Measurements from ENCODE around the gene OR2A42. TPM values are rescaled to one million over a fixed set of nuclear protein-coding genes. Genes with fewer than 3 reads are reported as not detected.
"Not testable (repeated sequence)": the region's sequence is repeated elsewhere in the genome, so short reads cannot be mapped to it uniquely, and the experiment has no call there.

The OR2A42 gene
- polyA plus RNA-seq, 1 of the 3 experiments (the other 2 are of a cell fraction), result not detected

DNA sequence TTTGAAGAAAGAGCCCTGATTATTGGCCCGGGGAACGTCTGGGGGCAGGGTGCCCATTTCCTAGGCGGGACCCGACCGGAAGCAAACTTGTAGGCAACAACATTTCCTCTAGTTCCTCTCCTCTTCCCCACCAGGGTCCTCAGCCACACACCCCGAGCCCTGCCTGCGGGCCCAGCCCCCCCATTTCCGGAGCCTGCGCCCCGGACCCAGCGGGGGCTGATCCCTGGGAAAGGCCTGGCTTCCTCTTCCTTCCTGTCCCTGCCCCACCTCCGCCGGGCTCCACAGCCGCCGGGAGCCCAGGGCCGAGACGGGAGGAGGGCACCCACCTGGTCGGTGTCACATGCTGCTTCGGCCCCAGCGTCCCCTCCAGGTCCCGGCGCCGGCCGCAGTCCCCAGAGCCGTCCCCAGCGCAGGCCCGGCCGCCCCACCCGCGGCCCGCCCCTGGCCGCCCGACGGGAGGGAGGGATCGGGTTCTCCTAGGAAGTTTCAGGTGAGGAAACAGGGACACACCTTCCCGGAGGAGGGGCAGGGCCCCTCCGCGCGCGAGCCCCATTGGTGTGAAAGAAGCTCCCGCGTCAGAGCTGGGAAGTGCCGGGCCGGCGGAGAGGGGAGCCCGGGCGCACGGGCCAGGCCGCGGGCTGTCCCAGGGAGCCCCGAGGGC is 44.1 kb downstream of the OR2A42 start, which contains the start of gene ARHGEF35:
ARHGEF35 (minus strand) TSS at position 622 of the 661 bp plus-strand sequence. CDS start 7,450 bp downstream, outside the sequence.
- H3K79me2 ChIP-seq (ENCODE audit: insufficient read depth); H3K4me3 ChIP-seq (ENCODE audit: low read depth in 2 of 2, low read length in 1 of 2); H3K36me3 ChIP-seq (replicated peaks in 1 of 2; ENCODE audit: control insufficient read depth in 1 of 2, insufficient read depth in 2 of 2, low read length in 1 of 2); H3K4me1 ChIP-seq (ENCODE audit: control insufficient read depth in 1 of 2, insufficient read depth in 2 of 2, low read depth in 1 of 2, low read length in 1 of 2); H2AFZ ChIP-seq (ENCODE audit: low read depth); H3F3A ChIP-seq (replicated peaks; ENCODE audit: insufficient read depth); H3K9me2 ChIP-seq; H3K9ac ChIP-seq; CTCF ChIA-PET; H3K4me2 ChIP-seq; H4K20me1 ChIP-seq (ENCODE audit: insufficient read depth); POLR2A ChIA-PET; DNase-seq; H3K27me3 ChIP-seq (ENCODE audit: insufficient read depth); H3K9me3 ChIP-seq; H3K27ac ChIP-seq (ENCODE audit: low read depth in 2 of 2, low read length in 1 of 2): not testable (repeated sequence)
- no CpG with 5 or more reads among the region's 51 CpGs for WGBS (ENCODE audit: low lambda C conversion rate)

DNA sequence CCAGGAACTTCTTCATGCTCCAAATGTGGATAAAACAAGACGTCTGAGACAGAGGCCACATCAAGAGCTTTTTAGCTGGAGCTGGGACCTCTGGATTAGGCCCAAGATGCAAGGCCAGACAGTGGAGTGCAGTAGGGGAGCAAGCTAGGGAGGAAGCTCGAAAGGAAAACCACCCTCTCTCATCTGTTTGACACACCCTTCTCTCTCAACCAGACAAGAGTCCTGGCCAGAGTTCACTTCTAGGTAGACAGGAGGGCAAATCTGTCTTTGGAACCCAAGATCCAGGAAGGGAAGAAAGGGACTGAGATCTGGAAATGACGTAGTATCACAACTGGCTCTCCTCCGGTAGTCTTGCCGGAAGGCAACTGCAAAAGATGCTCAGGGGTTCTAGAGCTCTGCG is 45.0 kb downstream of the OR2A42 start:
- H3K9me2 ChIP-seq; H3K27ac ChIP-seq (ENCODE audit: low read depth in 2 of 2, low read length in 1 of 2); H3K9ac ChIP-seq; H3K9me3 ChIP-seq; H3K79me2 ChIP-seq (ENCODE audit: insufficient read depth); H3K4me1 ChIP-seq (ENCODE audit: control insufficient read depth in 1 of 2, insufficient read depth in 2 of 2, low read depth in 1 of 2, low read length in 1 of 2); H3K27me3 ChIP-seq (ENCODE audit: insufficient read depth); H3F3A ChIP-seq (replicated peaks; ENCODE audit: insufficient read depth); H3K4me2 ChIP-seq; H4K20me1 ChIP-seq (ENCODE audit: insufficient read depth); POLR2A ChIA-PET; CTCF ChIA-PET; H3K36me3 ChIP-seq (replicated peaks in 1 of 2; ENCODE audit: control insufficient read depth in 1 of 2, insufficient read depth in 2 of 2, low read length in 1 of 2); H2AFZ ChIP-seq (ENCODE audit: low read depth); DNase-seq; H3K4me3 ChIP-seq (ENCODE audit: low read depth in 2 of 2, low read length in 1 of 2): not testable (repeated sequence)
- no CpG with 5 or more reads among the region's 6 CpGs for WGBS (ENCODE audit: low lambda C conversion rate)

DNA sequence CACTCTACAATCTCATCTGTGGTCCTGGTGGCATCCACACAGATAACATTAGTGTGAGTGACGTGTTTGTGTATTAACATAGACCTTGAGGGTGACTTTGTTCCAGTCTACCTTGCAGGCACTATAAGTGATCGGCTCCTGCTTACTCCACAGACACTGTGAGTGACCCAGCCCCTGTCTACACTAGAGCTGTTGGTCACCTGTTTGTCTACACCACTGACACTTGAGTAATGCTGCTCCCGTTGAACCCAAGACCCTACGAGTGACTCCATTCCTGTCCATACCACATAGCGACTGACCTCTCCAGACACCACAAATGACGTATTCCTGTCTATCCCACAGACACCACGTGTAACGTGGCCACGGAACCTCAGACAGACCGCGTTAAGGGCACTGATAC is 45.6 kb downstream of the OR2A42 start:
- CTCF ChIA-PET; H2AFZ ChIP-seq (ENCODE audit: low read depth); H3K9me2 ChIP-seq; H3K79me2 ChIP-seq (ENCODE audit: insufficient read depth); H3K4me1 ChIP-seq (ENCODE audit: control insufficient read depth in 1 of 2, insufficient read depth in 2 of 2, low read depth in 1 of 2, low read length in 1 of 2); H4K20me1 ChIP-seq (ENCODE audit: insufficient read depth); H3F3A ChIP-seq (replicated peaks; ENCODE audit: insufficient read depth); H3K9me3 ChIP-seq; H3K9ac ChIP-seq; H3K27me3 ChIP-seq (ENCODE audit: insufficient read depth); H3K27ac ChIP-seq (ENCODE audit: low read depth in 2 of 2, low read length in 1 of 2); DNase-seq; H3K4me2 ChIP-seq; H3K36me3 ChIP-seq (replicated peaks in 1 of 2; ENCODE audit: control insufficient read depth in 1 of 2, insufficient read depth in 2 of 2, low read length in 1 of 2); H3K4me3 ChIP-seq (ENCODE audit: low read depth in 2 of 2, low read length in 1 of 2); POLR2A ChIA-PET: not testable (repeated sequence)
- no CpG with 5 or more reads among the region's 11 CpGs for WGBS (ENCODE audit: low lambda C conversion rate)

DNA sequence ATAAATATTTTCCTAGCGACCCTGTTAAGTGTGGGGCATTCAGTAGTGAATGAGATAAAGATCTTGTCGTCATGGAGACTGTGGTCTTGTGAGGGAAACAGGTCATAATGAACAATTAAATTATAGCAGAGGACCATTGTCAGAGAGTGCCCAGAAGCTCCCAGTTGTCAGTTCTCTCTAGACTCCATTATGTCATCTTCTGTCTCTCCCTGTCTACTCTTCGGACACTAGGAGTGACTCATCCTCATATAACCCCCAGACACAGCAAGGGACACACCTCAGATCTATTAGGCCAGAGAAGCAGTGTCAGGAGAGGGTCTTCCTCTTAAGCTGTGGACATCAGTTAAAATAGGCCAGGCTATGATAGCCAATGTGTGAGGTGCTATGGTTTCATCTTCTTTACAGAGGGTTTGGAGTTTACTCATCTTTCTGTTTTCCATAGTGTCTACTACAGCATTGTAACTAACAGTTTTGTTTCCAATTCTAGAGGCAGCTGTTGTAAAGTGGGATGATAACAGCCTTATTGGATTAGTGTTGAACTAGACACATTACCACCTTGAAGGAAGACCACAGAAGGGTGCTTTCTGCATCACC is 50.7 kb downstream of the OR2A42 start:
- POLR2A ChIA-PET; H3K9me3 ChIP-seq; H3K9me2 ChIP-seq; H3K9ac ChIP-seq; H3K4me2 ChIP-seq; H2AFZ ChIP-seq (ENCODE audit: low read depth); H3F3A ChIP-seq (replicated peaks; ENCODE audit: insufficient read depth); DNase-seq; H4K20me1 ChIP-seq (ENCODE audit: insufficient read depth); H3K36me3 ChIP-seq (replicated peaks in 1 of 2; ENCODE audit: control insufficient read depth in 1 of 2, insufficient read depth in 2 of 2, low read length in 1 of 2); H3K79me2 ChIP-seq (ENCODE audit: insufficient read depth); H3K27ac ChIP-seq (ENCODE audit: low read depth in 2 of 2, low read length in 1 of 2); H3K4me1 ChIP-seq (ENCODE audit: control insufficient read depth in 1 of 2, insufficient read depth in 2 of 2, low read depth in 1 of 2, low read length in 1 of 2); CTCF ChIA-PET; H3K27me3 ChIP-seq (ENCODE audit: insufficient read depth); H3K4me3 ChIP-seq (ENCODE audit: low read depth in 2 of 2, low read length in 1 of 2): not testable (repeated sequence)
- WGBS (ENCODE audit: low lambda C conversion rate), result no CpG with 5 or more reads among the region's 3 CpGs

DNA sequence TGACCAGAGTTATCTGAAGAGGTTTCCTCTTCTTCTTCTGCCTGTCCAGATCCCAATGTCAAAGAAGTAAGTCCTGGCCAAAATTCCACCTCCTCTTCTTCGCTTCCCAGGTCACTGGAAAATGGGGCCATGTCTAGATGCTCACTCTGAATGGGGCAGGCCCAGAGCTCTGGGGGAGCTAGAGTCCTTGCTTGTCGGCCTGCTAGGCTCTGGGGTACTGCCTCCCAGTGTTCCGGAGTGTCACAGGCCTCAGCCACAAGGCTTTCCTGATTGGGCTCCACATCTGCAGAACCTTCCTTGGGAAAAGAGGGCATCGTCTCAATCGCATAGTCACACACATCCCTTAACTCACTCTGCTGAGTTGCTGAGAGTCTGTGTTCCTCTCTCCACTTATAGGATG is 51.6 kb downstream of the OR2A42 start:
- H3K4me3 ChIP-seq (ENCODE audit: low read depth in 2 of 2, low read length in 1 of 2); H4K20me1 ChIP-seq (ENCODE audit: insufficient read depth); POLR2A ChIA-PET; H3K79me2 ChIP-seq (ENCODE audit: insufficient read depth); DNase-seq; H3K4me2 ChIP-seq; H3K9me2 ChIP-seq; H3K9ac ChIP-seq; CTCF ChIA-PET; H3K36me3 ChIP-seq (replicated peaks in 1 of 2; ENCODE audit: control insufficient read depth in 1 of 2, insufficient read depth in 2 of 2, low read length in 1 of 2); H3K9me3 ChIP-seq; H3K27me3 ChIP-seq (ENCODE audit: insufficient read depth); H3K27ac ChIP-seq (ENCODE audit: low read depth in 2 of 2, low read length in 1 of 2); H3K4me1 ChIP-seq (ENCODE audit: control insufficient read depth in 1 of 2, insufficient read depth in 2 of 2, low read depth in 1 of 2, low read length in 1 of 2); H2AFZ ChIP-seq (ENCODE audit: low read depth); H3F3A ChIP-seq (replicated peaks; ENCODE audit: insufficient read depth): not testable (repeated sequence)
- no CpG with 5 or more reads among the region's 5 CpGs for WGBS (ENCODE audit: low lambda C conversion rate)

DNA sequence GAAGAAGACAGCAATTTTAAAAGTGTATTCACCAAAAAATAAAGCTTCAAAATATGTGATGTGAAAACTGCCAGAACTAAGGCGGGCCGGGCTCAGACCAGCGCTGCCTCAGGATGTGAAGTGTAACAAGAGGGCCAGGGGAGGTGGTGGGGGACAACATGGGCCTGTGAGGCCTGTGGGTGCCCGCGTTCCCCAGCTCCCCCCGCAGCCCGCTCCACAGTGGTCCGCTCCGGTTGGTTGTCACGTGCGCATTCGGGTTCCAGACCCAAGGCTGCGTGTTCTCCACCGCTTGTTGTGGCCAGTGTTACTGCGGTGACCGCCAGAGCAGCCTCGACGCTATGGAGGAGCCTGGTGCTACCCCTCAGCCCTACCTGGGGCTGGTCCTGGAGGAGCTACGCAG is 56.2 kb downstream of the OR2A42 start, which contains the start of gene CTAGE4:
CTAGE4 (plus strand) TSS at position 301 of the 400 bp plus-strand sequence; CDS start at position 339, 38 bp downstream.
- DNase-seq; H2AFZ ChIP-seq (ENCODE audit: low read depth); H3K9me2 ChIP-seq; H3K9ac ChIP-seq; H3K4me1 ChIP-seq (ENCODE audit: control insufficient read depth in 1 of 2, insufficient read depth in 2 of 2, low read depth in 1 of 2, low read length in 1 of 2); H3K9me3 ChIP-seq; H3F3A ChIP-seq (replicated peaks; ENCODE audit: insufficient read depth); POLR2A ChIA-PET; H4K20me1 ChIP-seq (ENCODE audit: insufficient read depth); H3K27ac ChIP-seq (ENCODE audit: low read depth in 2 of 2, low read length in 1 of 2); H3K27me3 ChIP-seq (ENCODE audit: insufficient read depth); CTCF ChIA-PET; H3K4me3 ChIP-seq (ENCODE audit: low read depth in 2 of 2, low read length in 1 of 2); H3K79me2 ChIP-seq (ENCODE audit: insufficient read depth); H3K36me3 ChIP-seq (replicated peaks in 1 of 2; ENCODE audit: control insufficient read depth in 1 of 2, insufficient read depth in 2 of 2, low read length in 1 of 2); H3K4me2 ChIP-seq: not testable (repeated sequence)
- WGBS (ENCODE audit: low lambda C conversion rate), result no CpG with 5 or more reads among the region's 19 CpGs

Measured in SK-N-SH (cell line).